GM20000 (cell line): ENCODE measurements around the gene ITGB4.

ENCODE experiments used
- DNase-seq: peaks from one replicate; pipeline ENCODE4 v3.0.0; 2012; ENCODE audit warnings: low spot score
- TF ChIP-seq, protein P1 (sequence below): IDR thresholded peaks from 2 replicates; pipeline ENCODE4 v1.5.1; 2012; ENCODE audit warnings: mild to moderate bottlenecking, control low read depth; ENCODE audit errors: extremely low read depth, missing control alignments

The ITGB4 gene

DNA sequence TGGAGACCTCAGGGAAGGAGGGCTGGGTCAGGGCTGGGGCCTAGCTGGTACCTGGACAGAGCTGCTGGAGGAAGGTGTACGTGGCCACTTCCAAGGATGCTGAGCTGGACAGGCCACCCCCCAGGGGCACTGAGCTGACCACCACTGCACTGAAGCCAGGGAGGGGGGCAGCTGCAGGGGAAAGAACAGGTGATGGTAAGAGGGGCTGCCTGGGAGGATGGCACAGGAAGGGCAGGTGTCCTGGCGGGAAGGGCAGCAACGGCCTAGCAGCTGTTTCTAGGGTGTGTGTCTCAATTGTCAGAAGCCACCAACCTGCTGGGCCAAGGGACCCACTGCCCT, 42.0 kb downstream of the ITGB4 start:
- DNase-seq, result no peak
- TF ChIP-seq, protein P1, sequence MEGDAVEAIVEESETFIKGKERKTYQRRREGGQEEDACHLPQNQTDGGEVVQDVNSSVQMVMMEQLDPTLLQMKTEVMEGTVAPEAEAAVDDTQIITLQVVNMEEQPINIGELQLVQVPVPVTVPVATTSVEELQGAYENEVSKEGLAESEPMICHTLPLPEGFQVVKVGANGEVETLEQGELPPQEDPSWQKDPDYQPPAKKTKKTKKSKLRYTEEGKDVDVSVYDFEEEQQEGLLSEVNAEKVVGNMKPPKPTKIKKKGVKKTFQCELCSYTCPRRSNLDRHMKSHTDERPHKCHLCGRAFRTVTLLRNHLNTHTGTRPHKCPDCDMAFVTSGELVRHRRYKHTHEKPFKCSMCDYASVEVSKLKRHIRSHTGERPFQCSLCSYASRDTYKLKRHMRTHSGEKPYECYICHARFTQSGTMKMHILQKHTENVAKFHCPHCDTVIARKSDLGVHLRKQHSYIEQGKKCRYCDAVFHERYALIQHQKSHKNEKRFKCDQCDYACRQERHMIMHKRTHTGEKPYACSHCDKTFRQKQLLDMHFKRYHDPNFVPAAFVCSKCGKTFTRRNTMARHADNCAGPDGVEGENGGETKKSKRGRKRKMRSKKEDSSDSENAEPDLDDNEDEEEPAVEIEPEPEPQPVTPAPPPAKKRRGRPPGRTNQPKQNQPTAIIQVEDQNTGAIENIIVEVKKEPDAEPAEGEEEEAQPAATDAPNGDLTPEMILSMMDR, result no peak

DNA sequence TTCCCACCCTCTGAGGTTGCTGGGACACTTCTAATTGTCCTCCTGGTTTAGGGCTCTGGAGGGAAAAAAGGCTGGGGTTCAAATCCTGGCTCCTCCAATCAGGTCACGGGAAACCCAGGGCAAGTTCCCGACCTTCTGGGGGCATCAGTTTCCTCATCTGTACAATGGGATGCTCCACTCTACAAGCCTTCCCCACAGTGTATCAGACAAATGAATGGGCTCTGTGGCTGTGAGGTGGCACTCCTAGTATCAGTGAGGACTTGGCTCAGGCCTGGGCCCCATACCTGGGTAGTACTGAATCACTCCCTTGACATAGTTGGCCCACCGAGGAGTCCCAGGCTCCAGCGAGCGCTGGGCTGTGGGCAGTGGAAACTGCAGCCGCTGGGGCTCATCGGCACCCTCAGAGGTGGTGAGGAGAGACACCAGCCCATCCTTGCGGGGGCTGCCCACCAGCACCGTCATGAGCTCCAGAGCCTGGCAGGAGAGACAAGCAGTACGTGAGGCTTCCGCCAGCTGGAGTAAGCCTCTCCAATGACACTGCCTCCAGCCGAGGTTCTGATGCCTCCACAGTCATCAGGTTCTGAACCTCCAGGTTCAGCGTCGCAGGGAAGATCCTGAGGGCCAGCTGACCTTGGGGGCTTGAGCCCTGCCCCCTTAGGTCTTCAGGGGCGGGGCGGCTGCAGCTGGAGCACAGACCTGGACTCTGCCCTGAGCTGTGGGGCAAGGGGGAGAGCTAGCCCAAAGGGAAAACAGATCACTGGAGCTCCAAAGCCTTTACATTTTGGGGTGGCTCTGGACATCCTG, 42.6 kb downstream of the ITGB4 start:
- DNase-seq, result no peak
- TF ChIP-seq, protein P1, result no peak

DNA sequence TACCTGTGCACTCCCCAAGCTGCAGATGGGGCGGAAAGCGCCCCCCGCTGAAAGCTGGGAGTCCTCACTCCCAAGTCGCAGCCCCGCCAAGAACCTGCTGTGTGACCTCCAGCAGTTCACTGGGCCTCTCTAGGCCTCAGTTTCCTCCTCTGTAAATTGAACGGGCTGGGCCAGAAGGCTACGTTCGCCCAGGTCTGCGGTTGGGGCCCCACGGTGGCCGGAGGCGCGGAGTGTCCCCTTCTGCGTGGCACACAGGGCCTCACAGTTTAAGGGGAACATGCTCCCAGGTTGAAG, 43.1 kb downstream of the ITGB4 start:
- DNase-seq, result no peak
- TF ChIP-seq, protein P1, result no peak

DNA sequence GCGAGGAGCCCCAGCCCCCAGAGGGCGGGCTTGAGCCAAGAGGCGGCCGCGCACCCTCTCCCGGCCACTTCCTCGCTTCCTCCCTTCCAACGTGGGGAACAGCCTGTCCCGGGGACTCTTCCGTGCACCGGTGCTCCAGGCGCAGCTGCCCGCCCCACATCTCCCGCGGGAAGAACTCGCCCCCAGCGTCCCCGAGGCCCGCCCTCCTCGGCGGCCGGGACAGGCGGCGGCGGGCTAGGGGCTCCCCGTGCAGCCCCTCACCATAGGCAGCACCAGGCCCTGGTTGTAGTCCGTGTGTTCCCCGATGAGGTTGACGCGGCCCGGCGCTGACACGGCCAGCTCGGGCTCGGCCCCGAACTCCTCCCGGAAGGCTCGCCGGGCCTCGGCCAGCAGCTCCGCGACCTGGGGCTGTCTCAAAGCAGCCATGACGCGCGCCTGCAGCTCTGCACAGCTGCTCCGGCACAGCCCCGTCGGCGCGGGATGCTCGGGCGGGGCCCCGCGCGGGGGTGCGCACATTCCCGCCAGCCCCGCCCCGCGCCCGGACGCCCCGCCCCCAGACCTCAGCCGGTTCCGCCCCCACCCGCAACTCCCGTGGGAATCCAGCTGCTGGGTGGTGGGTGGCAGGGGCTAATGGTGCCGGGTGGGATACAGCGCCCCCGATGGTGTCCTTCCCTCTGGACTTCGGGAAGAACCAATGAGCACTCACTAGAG, 43.6 kb downstream of the ITGB4 start, which contains the start of gene GALK1:
Gene GALK1, minus strand, starts transcription at position 482 of the 711 bp plus-strand sequence. Its CDS starts 56 bp downstream, at position 426.
- peak; percentile 94 for DNase-seq
- TF ChIP-seq, protein P1, result peak; percentile 37

DNA sequence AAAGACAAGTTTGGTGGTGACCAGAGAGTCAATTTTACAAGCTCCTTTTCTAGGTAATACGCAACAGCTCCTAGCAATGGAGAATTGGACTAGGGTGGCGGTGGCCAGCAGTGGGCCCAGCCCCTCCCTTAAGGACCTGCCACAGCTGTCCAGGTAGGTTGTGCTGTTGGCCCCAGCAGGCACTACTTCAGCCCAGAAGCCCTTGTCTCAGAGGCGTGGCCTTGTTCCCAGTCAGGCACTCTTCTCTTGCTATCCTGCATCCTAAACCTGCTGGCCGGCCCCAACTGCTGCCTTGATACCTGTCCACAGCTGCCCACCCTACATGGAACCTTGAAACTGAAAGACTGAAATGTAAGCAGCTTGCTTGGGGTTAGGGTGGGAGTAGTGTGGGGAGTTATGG, 44.7 kb downstream of the ITGB4 start:
- DNase-seq, result no peak
- TF ChIP-seq, protein P1, result no peak

DNA sequence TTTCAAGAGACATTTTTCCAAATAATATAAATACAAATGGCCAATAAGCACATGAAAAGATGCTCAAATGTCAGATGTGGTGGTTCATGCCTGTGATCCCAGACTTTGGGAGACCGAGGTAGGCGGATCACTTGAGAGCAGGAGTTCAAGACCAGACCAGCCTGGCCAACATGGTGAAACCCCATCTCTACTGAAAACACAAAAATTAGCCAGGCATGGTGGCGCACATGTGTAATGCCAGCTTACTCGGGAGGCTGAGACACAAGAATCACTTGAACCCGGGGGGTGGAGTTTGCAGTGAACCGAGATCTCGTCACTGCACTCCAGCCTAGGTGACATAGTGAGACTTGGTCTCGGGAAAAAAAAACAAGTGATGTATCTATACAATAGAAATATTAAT, 46.6 kb downstream of the ITGB4 start:
- DNase-seq, result no peak

DNA sequence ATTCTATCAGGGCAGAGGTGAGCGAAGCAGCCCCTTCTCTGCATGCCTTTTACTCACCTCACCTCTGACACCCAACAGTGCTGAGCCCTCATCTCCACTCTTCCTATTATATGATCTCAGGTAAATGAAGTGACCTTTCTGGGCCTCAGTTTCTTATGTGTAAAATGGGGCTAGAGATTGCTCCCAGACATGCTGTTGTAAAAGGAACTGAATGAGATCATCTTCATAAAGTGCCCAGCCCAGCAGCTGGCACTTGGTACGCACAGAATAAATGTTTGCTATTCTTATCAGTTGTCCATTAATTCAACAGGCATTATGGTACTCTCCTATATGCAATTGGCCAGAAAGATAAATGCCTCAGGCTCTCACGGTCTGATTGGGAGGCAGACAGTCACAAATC, 48.3 kb downstream of the ITGB4 start:
- TF ChIP-seq, protein P1, result no peak
- DNase-seq, result no peak

More for the DNA sequence above, 46.6 kb downstream of the ITGB4 start:
- TF ChIP-seq, protein P1, result no peak
